ENCODE measurements around the gene SLC17A3.

The SLC17A3 gene

DNA sequence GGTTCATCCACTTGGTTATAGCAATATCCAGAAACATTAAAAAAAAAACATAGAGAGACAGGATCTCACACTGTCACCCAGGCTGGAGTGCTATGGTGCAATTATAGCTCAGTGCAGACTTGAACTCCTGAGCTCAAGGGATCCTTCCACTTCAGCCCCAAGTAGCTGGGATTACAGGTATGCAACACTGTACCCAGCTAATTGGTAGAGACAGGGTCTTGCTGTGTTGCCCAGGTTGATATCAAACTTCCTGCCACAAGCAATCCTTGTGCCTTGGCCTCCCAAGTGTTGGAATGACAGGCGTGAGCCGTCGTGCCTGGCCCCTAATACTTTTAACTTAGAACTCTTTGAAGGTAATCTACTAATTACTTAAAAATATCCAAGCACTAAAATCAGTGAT lies 41.4 kb downstream of the SLC17A3 start:
- no peak for DNase-seq

DNA sequence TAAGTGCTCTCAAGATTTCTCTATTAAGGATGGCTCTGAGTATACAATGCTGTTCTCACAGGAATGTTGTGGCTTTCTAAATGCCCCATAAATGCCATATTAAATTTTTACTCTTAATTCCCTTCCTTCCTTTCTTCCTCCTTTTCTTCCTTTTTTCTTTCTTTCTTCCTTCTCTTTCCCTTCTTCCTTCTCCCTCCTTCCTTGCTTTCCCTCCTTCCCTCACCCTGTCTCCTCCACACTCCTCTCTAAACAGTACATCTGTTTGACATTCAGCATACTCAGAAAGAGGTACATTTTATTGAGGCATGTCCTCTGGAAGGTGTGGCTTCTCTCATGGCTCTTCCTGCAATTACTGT lies 41.8 kb downstream of the SLC17A3 start:
- no peak for DNase-seq

DNA sequence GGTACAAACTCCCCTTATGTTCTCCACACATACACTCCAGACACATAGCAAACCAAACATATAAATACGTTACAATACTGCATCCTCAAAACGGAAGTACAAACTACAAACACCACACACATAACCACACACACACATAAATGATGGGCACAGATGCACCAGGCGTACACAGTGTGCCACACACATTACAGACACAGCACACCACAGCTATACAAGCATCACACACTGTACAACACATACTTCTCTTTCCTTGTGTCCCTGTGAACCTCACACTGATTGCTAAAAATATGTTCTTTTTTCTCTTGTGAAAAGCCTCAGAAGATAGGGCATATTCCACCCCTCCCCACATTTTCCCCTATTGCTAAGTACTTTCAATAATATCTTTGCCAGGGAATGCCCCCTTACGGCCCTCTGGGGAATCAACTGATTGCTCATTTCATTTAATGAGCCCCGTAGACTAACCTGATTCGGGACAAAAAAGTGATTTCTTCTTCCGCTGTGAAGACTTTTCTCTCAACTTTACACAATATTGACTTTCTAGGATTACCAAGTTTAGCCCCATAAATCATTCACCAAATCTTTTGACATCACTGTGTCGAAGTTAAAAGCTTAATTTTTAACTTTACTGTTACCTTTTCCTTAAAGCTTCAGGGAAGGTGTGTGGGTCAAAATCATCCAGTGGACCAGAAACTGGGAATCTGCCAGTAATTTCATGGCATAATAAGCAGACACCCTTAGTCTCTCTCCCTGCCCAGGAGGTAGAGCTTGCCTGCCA lies 42.3 kb downstream of the SLC17A3 start, which contains the start of gene SLC17A1:
Gene SLC17A1, minus strand, starts transcription at position 521 of the 775 bp plus-strand sequence. CDS start 1,495 bp downstream, outside the sequence.
- no peak for DNase-seq

DNA sequence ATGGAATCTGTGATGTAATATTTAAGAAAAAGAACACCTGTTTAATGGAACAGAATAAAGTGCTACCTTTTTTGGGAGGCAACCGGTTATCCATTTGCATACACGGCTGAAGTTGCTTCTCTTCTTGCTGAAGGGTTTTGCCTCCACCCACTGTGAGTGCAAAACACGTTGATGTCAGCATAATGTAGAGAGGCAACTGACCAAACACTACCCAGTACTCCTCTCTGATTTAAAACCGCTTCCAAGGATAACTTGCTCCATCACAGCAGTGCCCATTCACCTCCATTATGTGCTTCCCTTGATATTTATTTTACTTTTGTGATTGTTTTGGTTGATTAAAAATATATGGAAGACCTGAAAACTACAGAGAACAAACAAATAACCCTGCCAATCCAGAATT lies 43.6 kb downstream of the SLC17A3 start:
- DNase-seq: no peak

DNA sequence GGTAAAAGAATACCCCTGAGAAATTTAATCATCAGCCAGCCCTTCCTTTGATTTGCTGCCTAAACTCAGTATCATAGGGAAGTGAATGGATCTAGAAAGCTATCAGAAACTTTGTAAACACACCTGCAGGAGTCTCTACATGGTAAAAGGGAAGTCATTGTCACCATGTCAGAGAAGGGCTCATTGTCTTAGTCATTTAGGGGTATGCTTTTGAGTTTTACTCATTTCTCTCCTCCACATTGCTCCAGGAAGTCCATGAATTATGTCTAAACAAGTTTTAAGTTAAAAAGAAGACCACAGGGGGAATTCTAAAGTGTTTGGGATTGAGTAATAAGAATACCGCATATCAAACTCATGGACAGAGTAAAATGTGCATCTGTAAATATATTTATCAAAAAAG lies 44.7 kb downstream of the SLC17A3 start:
- no peak for DNase-seq

DNA sequence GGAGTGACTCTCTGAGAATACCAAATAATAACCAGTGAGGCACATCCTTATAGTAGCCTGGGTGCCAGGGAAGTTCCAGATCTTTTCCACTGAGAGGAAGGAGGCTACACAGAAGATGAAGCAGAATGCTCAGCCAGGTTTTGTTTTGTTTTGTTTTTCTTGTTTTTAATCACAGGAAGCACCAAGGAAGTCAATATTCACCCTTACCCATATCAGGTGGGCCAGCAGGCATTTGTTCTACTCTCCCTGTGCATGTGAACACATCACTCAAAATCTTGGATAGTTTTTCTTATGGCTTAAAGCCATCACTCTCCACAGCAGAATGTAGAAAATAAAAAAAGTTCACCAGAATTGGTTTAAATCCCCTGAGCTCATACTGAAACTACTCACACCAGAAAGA lies 52.7 kb downstream of the SLC17A3 start:
- no peak for DNase-seq

DNA sequence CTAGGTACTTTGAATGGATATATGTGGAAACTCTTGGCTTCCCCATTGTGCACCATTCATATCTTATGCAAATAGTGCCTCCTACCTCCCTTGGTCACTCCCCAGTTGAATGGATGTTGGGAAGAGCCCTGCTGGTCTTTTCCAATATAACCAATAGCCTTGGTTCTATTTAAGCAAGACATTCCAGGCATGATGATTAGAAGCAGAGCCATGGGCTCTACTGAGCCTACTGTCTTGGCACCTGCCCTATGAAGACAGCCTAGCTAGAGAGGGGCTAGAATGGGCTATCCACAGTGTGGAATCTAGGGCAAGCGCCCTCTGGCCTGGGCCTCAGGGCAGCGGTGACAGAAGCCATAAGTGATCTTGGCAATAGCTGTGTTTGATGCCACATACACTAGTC lies 57.8 kb downstream of the SLC17A3 start:
- DNase-seq: no peak

DNA sequence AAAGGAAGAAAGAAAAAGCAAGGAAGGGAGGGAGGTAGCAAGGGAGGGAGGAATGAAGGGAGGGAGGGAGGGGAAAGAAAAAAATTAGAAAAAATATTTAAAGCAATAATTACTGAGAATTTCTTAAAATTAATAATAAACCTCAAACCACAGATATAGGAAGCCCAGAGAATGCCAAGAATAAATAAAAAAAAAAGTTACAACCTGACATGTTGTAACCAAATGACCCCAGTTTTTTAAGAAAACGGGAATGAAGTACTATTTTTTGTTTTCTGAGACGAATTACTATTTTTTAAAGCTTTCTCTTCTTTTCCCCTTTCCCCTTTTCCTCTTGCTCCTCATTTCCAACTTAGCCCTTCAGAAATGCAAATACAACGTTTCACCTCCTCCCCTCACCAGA lies 58.8 kb downstream of the SLC17A3 start:
- DNase-seq: no peak

DNA sequence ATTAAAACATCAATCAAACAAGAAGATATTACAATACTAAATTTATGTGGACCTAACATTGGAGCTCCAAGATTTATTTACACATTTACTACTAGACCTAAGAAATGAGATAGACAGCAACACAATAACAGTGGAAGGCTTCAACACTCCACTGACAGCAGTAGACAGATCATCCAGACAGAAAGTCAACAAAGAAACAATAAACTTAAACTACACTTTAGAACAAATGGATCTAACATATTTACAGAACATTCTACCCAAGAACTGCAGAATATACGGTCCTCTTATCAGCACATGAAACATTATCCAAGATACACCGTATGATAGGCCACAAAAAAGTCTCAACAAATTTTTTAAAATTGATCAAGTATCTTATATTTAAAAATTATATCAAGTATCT lies 69.2 kb downstream of the SLC17A3 start:
- DNase-seq: no peak

DNA sequence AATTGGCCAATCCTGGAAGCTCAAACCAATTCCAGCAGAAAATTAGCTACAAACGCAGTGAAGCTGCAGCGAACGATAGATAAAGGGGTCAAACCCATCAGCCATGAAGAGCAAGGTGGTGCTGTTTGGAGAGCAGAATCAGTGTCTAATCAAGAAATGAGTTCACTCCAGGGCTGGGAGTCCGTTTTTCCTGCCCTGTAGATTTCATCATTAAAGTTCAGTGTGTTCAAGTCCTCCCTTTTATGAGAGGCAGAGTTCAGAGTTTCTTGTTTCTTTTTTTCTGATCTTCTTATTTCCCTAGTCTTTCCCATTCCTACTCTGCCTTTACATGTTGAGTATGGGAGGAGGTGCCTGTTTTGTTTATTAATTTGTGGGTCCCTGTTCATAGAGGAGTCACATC lies 72.6 kb downstream of the SLC17A3 start:
- no peak for DNase-seq

All from NCI-H1092 (cell line).